NOMO-1 (cell line): ENCODE data around the gene TNP2.

Experiments used
- DNase-seq, 2 experiments: peaks; one replicate each; lab custom pipeline; 2025; ENCODE audit not compliant: unreplicated experiment in 2 of 2; lab: John Stamatoyannopoulos, UW

TNP2 gene

GRCh38 chr16:11245222-11245737, 23.8 kb downstream of the TNP2 start:
- DNase-seq = no peak

GRCh38 chr16:11242658-11243057, 26.5 kb downstream of the TNP2 start:
- DNase-seq = no peak

- DNase-seq = no peak
Measured at GRCh38 chr16:11241480-11242204, 27.5 kb downstream of the TNP2 start.

GRCh38 chr16:11240636-11241473, 28.3 kb downstream of the TNP2 start:
- no peak for DNase-seq

- DNase-seq = no peak
Measured at GRCh38 chr16:11239644-11240632, 29.2 kb downstream of the TNP2 start.

GRCh38 chr16:11238272-11239202, 30.6 kb downstream of the TNP2 start:
- DNase-seq = no peak

- DNase-seq = peak; percentile 75 to 83
Measured at GRCh38 chr16:11236461-11237254, 32.5 kb downstream of the TNP2 start.

GRCh38 chr16:11235703-11235991, 33.5 kb downstream of the TNP2 start:
- DNase-seq = no peak

- peak in 1 of 2 experiments; percentile 28 for DNase-seq
Measured at GRCh38 chr16:11234884-11235702, 34.0 kb downstream of the TNP2 start.

GRCh38 chr16:11233727-11234376, 35.3 kb downstream of the TNP2 start:
- peak; percentile 10 to 32 for DNase-seq

- no peak for DNase-seq
Measured at GRCh38 chr16:11232852-11233726, 36.0 kb downstream of the TNP2 start.

GRCh38 chr16:11232302-11232851, 36.7 kb downstream of the TNP2 start:
- DNase-seq = no peak

GRCh38 chr16:11231367-11231970, 37.7 kb downstream of the TNP2 start:
- DNase-seq = no peak

- no peak for DNase-seq
Measured at GRCh38 chr16:11229906-11230305, 39.2 kb downstream of the TNP2 start.

- no peak for DNase-seq
Measured at GRCh38 chr16:11229432-11229831, 39.7 kb downstream of the TNP2 start.
